ENCODE measurements around the gene BSN. TPM values are rescaled to one million over a fixed set of nuclear protein-coding genes. Genes with fewer than 3 reads are reported as not detected.
"Not testable (repeated sequence)": the region's sequence is repeated elsewhere in the genome, so short reads cannot be mapped to it uniquely, and the experiment has no call there.

BSN gene
- total RNA-seq, 2 experiments from 2014 or later, result 0.12 to 0.20 TPM

DNA sequence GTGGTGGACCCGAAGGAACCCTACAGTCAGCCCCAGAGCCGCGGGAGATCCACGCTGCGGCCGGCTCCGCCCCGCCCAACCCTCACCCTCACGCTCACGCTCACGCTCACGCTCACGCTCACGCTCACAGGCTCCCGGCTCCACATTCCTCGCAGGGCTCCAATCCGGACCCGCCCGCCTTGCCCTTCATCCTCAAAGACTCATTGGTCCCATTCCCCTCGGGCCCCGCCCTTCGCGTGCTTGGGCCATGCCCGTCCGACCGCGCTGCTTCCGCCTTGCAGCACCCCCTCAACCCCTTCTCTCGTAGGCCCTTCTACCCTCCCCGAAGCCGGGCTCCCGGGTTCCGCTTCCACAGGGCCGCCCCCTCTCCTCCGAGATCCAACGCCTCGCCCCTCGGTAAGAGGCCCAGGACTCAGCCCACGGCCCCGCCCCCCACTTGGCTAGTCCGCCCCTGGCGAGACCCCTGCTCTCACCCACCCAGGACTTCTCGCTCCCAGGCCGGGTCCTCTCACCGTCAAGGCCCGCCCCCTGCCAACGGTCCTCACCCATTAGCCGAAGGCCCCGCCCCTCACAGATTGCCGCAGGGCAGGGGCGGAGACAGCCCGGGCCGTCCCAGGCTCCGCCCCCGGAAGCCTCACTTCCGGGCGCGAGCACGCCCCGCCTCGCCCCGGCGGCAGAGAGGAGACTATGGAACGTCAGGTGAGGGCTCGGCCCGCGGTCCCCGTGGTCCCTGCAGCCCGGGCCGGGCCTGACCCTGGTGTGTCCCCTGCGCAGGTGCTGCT lies 119.6 kb downstream of the BSN start, which contains the start of gene APEH:
TSS of gene APEH (plus strand) at position 637 of the 782 bp plus-strand sequence. CDS start at position 688, 51 bp downstream.
- DNase-seq, result peak; percentile 99
- H3K27me3 Mint-ChIP-seq (ENCODE audit: low read depth), result no peaks in the 10 kb centered on the region
- CTCF ChIA-PET, result interaction anchor here (0.7 to 5.4 kb wide), 4 partner anchors 88 to 439 kb away, joined by 3 to 171 read pairs (median 4); partner anchors contain the start of gene BSN
- H3K27ac Mint-ChIP-seq, result peak within 1 kb of the TSS; percentile 96
- H3K4me3 Mint-ChIP-seq, result peak within 1 kb of the TSS; percentile 94
- H3K36me3 Mint-ChIP-seq (ENCODE audit: low read depth), result peaks cover 14% of the 10 kb centered on the region
- intact Hi-C loops (cut with micrococcal nuclease), result loop anchor here (1.0 to 10.0 kb wide), 10 partner anchors 15 to 652 kb away; partner anchors contain the start of genes DAG1, IP6K1, MST1 and NDUFAF3
- peaks cover 36% of the 10 kb centered on the region for H3K4me1 Mint-ChIP-seq (ENCODE audit: low read depth)
- no peaks in the 10 kb centered on the region for H3K9me3 Mint-ChIP-seq

DNA sequence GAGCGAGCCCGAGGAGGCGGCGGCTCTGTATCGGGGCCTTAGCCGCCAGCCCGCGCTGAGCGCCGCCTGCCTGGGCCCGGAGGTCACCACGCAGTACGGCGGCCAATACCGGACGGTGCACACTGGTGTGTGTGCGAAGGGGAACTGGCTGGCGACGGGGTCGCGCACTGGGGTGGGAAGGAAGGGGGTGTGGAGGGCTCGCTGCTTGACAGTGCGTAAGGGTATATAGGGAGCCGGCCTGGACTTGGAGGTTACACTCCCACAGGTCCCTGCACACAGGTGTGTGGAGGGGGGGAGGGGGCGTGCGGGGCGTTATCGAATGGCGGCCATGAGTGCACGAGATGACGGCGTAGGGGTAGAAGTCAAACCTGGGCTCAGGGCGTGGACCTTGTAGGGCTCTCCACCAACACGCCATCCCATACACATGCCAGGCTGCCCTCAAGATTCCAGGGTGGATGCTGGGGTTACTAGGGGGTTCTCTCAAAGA lies 120.3 kb downstream of the BSN start:
- CTCF ChIA-PET, result interaction anchor here (1.3 kb wide), 1 partner anchor 135 kb away, joined by 5 read pairs; no protein-coding TSS in a partner anchor
- Mint-ChIP-seq H3K9me3 (no peaks in the 10 kb centered on the region), H3K27ac (peak overlapping the region; percentile 36), H3K4me1 (ENCODE audit: low read depth) (peaks cover 36% of the 10 kb centered on the region), H3K36me3 (ENCODE audit: low read depth) (peaks cover 14% of the 10 kb centered on the region), H3K27me3 (ENCODE audit: low read depth) (no peaks in the 10 kb centered on the region), H3K4me3 (peak overlapping the region; percentile 94)
- peak; percentile 21 for DNase-seq
- intact Hi-C loops (cut with micrococcal nuclease), result loop anchor here (1.0 to 10.0 kb wide), 10 partner anchors 15 to 652 kb away; partner anchors contain the start of genes DAG1, IP6K1, MST1 and NDUFAF3

DNA sequence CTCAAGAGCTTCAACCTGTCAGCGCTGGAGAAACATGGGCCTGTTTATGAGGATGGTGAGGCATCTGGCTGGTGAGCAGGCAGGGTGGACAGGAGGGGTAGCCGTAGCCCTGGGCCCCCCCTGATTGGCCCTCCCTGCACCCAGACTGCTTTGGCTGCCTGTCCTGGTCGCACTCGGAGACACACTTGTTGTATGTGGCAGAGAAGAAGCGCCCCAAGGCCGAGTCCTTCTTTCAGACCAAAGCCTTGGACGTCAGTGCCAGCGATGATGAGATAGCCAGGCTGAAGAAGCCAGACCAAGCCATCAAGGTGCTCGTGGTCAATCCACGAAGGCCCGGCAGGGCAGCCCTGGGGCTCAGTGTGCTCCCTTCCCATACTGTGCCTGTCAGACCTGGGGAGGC lies 121.6 kb downstream of the BSN start:
- H3K27me3 Mint-ChIP-seq (ENCODE audit: low read depth), result no peaks in the 10 kb centered on the region
- no peak for DNase-seq
- H3K9me3 Mint-ChIP-seq, result no peaks in the 10 kb centered on the region
- peaks cover 19% of the 10 kb centered on the region for H3K36me3 Mint-ChIP-seq (ENCODE audit: low read depth)
- CTCF ChIA-PET, result interaction anchor here (1.3 kb wide), 1 partner anchor 136 kb away, joined by 5 read pairs; no protein-coding TSS in a partner anchor
- intact Hi-C loops (cut with micrococcal nuclease), result loop anchor here (2.0 to 10.0 kb wide), 2 partner anchors 49 to 381 kb away; no protein-coding TSS in a partner anchor
- H3K27ac Mint-ChIP-seq, result no peak overlapping the region
- peaks cover 39% of the 10 kb centered on the region for H3K4me1 Mint-ChIP-seq (ENCODE audit: low read depth)
- peak overlapping the region; percentile 39 for H3K4me3 Mint-ChIP-seq

DNA sequence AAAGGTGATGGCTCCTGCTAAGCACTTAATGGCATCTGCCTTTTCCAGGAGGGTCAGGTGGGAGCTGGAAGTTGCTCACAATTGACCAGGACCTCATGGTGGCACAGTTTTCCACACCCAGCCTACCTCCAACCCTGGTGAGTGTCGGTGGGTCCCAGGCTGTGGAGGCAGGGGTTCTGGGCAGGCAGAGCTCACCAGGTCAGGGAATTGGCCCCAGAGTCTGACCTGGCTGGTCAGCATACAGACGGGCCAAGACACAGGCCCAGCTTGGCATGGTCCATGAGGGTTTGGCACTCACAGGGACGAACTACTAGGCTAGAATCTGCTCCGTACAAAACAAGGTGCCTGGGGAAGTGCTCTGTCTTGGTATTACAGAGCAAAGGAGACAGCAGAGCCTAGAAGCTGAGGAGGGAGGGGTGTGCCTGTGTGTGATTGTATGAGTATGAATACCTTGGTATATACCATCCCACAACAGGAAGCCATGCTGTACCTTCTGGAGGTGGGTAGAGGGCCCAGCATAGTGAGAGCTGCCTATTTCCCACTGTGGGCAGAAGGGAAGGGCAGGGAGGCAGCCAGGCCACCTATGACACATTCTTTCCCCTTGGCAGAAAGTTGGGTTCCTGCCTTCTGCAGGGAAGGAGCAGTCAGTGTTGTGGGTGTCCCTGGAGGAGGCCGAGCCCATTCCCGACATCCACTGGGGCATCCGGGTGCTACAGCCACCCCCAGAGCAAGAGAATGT lies 126.4 kb downstream of the BSN start:
- H3K9me3 Mint-ChIP-seq, result no peaks in the 10 kb centered on the region
- H3K27ac Mint-ChIP-seq, result no peak overlapping the region
- H3K4me3 Mint-ChIP-seq, result no peak overlapping the region
- intact Hi-C loops (cut with micrococcal nuclease), result no loop called here
- CTCF ChIA-PET, result interaction anchor here (1.1 kb wide), 1 partner anchor 20 kb away, joined by 3 read pairs; no protein-coding TSS in a partner anchor
- peaks cover 20% of the 10 kb centered on the region for H3K36me3 Mint-ChIP-seq (ENCODE audit: low read depth)
- DNase-seq, result no peak
- H3K27me3 Mint-ChIP-seq (ENCODE audit: low read depth), result peaks cover 2% of the 10 kb centered on the region
- peaks cover 17% of the 10 kb centered on the region for H3K4me1 Mint-ChIP-seq (ENCODE audit: low read depth)

DNA sequence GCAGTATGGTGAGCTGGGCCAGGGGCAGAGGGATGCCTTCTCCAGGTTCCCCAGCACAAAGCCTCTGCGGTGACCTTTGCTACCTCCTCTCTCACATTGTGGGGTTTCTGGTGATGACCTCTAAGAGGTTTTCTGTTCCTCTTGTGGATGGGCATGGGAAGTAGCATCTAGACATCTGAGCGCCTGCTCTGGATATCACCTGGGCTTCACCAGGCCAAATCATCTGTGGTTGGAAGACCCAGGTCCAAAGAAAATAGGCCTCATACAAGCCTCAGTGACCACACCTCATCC lies 126.9 kb downstream of the BSN start:
- Mint-ChIP-seq H3K36me3 (ENCODE audit: low read depth) (peaks cover 17% of the 10 kb centered on the region), H3K4me3 (no peak overlapping the region), H3K9me3 (no peaks in the 10 kb centered on the region), H3K4me1 (ENCODE audit: low read depth) (peaks cover 12% of the 10 kb centered on the region), H3K27ac (no peak overlapping the region), H3K27me3 (ENCODE audit: low read depth) (peaks cover 2% of the 10 kb centered on the region)
- CTCF ChIA-PET, result no interaction called here
- DNase-seq, result no peak
- intact Hi-C loops (cut with micrococcal nuclease), result no loop called here

DNA sequence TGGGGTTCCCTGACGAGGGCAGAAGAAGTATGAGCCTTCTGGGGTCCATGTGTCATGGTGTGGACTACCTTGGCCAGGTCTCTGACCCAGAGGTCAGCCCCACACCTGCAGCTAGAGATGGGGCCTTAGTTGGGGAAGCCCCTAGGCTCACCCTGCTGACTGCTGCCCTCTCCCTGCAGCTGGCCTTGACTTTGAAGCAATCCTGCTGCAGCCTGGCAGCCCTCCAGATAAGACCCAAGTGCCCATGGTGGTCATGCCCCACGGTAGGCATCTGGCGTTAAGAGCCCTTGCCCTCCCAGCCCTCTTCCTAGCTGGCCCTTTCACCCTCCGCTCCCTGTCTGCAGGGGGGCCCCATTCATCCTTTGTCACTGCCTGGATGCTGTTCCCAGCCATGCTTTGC lies 127.3 kb downstream of the BSN start:
- peaks cover 15% of the 10 kb centered on the region for H3K36me3 Mint-ChIP-seq (ENCODE audit: low read depth)
- DNase-seq, result no peak
- no peak overlapping the region for H3K27ac Mint-ChIP-seq
- intact Hi-C loops (cut with micrococcal nuclease), result no loop called here
- H3K9me3 Mint-ChIP-seq, result no peaks in the 10 kb centered on the region
- no peak overlapping the region for H3K4me3 Mint-ChIP-seq
- peaks cover 2% of the 10 kb centered on the region for H3K27me3 Mint-ChIP-seq (ENCODE audit: low read depth)
- peaks cover 10% of the 10 kb centered on the region for H3K4me1 Mint-ChIP-seq (ENCODE audit: low read depth)
- CTCF ChIA-PET, result no interaction called here

DNA sequence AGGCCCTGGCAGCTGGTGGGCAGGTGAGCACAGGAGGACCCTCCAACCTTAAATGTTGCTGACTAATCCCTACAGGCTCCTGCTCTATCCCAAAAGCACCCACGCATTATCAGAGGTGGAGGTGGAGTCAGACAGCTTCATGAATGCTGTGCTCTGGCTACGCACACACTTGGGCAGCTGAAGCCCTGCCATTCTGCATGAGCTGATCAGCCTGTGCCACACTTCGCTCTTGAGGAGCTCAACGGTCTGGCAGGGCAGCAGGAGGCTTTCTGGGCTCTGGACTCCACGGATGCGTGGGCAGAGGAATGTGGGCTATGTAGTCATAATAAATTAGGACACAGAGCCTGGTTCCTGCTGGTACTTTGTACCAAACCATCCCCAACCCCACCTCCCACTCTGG lies 128.9 kb downstream of the BSN start:
- Mint-ChIP-seq H3K36me3 (ENCODE audit: low read depth) (peaks cover 10% of the 10 kb centered on the region), H3K4me3 (no peak overlapping the region)
- intact Hi-C loops (cut with micrococcal nuclease), result no loop called here

DNA sequence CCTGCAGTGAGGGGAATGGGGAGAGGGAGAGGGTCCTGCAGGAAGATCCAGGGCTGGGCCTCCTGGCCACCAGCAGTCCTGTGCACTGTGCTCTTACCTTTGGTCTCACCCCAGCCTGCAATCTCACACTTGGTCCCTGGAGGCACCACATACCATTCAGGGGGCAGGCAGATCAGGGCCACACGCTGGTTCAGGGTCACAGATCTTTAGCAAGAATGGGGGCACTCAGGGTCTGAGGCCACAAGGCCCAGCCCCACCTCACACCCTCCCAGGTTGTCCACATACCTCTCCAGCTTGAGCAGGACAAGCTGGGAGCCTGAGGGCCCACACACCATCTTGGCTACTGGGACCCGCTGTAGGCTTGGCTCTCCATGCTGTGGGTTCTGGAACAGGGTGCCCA lies 130.2 kb downstream of the BSN start:
- H3K4me3 Mint-ChIP-seq; DNase-seq; CTCF ChIA-PET; H3K36me3 Mint-ChIP-seq (ENCODE audit: low read depth); H3K27me3 Mint-ChIP-seq (ENCODE audit: low read depth); H3K9me3 Mint-ChIP-seq; intact Hi-C loops (cut with micrococcal nuclease); H3K27ac Mint-ChIP-seq: not testable (repeated sequence)
- peaks cover 15% of the 10 kb centered on the region for H3K4me1 Mint-ChIP-seq (ENCODE audit: low read depth)

More for the DNA sequence above, 128.9 kb downstream of the BSN start:
- H3K9me3 Mint-ChIP-seq, result no peaks in the 10 kb centered on the region
- peaks cover 4% of the 10 kb centered on the region for H3K27me3 Mint-ChIP-seq (ENCODE audit: low read depth)
- H3K27ac Mint-ChIP-seq, result no peak overlapping the region
- CTCF ChIA-PET, result no interaction called here
- peaks cover 9% of the 10 kb centered on the region for H3K4me1 Mint-ChIP-seq (ENCODE audit: low read depth)
- no peak for DNase-seq

DNA sequence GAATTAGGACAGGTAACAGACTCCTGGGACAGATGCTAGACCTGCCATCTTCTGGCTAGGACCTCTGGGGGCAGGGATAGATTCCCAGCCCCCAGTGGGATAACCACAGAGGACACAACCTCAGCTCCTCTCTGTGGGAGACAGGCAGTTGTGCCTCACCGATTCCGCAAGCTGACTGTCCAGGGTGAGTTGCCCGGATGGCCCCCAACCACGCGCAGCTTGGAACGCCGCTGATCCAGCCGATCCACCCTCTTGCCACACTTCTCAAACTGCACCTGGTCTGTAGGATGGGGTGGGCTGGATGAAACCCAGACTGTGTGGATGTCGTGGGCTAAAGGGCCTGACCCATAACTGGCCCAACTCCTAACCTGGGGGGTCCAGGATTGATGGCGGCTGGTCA lies 130.8 kb downstream of the BSN start:
- H3K27ac Mint-ChIP-seq; DNase-seq; H3K4me3 Mint-ChIP-seq; H3K27me3 Mint-ChIP-seq (ENCODE audit: low read depth); CTCF ChIA-PET; H3K36me3 Mint-ChIP-seq (ENCODE audit: low read depth); H3K9me3 Mint-ChIP-seq: not testable (repeated sequence)
- intact Hi-C loops (cut with micrococcal nuclease), result loop anchor here (5.0 kb wide), 1 partner anchor 37 kb away; the partner anchor contains the start of gene GMPPB
- peaks cover 16% of the 10 kb centered on the region for H3K4me1 Mint-ChIP-seq (ENCODE audit: low read depth)

DNA sequence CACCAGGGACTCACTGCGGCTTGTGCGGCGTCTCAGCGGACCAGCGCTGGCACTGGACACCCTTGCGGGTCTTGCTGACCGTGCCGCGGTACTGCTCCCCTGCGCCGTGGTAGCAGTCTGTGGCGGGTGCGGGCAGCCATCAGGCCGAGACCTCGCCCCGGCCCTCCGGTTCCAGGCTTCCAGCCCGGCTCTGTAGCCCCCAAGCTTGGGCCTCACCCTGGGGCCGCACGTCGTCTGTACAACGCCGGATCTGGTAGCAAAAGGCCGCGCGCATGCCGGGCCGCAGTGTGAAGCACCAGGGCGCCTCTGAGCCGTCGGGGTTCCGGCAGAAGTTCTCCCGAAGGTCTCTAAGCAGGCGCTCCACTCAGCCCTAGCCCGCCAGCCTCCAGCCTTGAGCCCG lies 131.6 kb downstream of the BSN start:
- DNase-seq; H3K4me3 Mint-ChIP-seq; H3K27ac Mint-ChIP-seq; H3K9me3 Mint-ChIP-seq; H3K36me3 Mint-ChIP-seq (ENCODE audit: low read depth); H3K27me3 Mint-ChIP-seq (ENCODE audit: low read depth); CTCF ChIA-PET: not testable (repeated sequence)
- intact Hi-C loops (cut with micrococcal nuclease), result loop anchor here (5.0 kb wide), 1 partner anchor 36 kb away; the partner anchor contains the start of gene GMPPB
- peaks cover 23% of the 10 kb centered on the region for H3K4me1 Mint-ChIP-seq (ENCODE audit: low read depth)

DNA sequence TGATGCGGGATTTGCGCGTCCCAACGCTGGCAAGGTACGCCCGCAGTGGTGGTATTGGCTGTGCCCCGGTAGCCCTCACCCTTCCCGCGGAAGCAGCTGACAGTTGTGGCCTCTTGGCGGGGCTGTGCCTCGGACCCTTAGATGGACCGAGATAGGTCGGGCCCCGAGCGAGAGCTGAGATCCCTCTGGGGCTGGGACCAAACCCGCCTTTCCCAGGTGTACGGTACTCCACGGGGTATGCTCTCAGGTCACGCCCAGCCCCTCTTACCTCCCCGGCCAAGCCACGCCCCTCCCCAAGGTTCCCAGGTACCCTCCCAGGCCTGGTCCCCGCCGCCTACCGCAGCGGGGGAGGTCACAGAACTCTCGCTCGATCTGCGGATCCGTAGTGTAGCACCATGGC lies 132.1 kb downstream of the BSN start:
- Mint-ChIP-seq H3K4me3 (peak overlapping the region; percentile 41), H3K4me1 (ENCODE audit: low read depth) (peaks cover 28% of the 10 kb centered on the region)
- peak; percentile 22 for DNase-seq
- H3K27me3 Mint-ChIP-seq (ENCODE audit: low read depth); H3K36me3 Mint-ChIP-seq (ENCODE audit: low read depth); H3K27ac Mint-ChIP-seq; H3K9me3 Mint-ChIP-seq; CTCF ChIA-PET: not testable (repeated sequence)
- intact Hi-C loops (cut with micrococcal nuclease), result loop anchor here (5.0 kb wide), 1 partner anchor 36 kb away; the partner anchor contains the start of gene GMPPB

DNA sequence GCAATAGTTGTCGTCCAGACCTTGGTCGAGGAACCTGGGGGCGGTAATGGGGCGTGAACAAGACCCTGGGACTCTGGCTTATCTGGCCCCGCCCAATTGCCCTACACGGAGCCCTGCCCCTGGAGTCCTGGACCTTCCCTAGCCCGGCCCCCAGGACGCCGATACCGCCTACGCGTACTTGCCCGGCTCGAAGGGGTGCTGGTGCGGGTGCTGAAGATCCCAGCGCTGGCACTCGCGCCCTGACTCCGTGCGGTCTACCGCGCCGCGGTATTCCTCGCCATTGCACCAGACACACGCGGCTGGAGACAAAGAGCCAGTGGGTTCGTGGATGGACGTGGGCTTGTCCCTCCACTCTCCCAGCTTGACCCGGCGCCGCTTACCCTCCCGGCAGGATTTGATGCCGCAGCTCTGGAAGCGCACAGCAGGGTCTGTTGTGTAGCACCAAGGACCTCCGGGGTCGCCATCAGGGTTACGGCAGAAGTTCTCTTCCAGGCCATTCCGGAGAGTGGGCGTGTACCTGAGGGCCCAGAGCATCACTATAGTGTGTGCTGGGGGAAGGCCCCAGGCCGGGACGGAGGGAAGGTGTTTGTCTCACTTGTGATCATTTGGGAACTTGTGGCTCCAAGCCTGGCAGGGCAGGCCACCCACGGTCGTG lies 132.6 kb downstream of the BSN start:
- H3K9me3 Mint-ChIP-seq; H3K27ac Mint-ChIP-seq; H3K36me3 Mint-ChIP-seq (ENCODE audit: low read depth); H3K27me3 Mint-ChIP-seq (ENCODE audit: low read depth); CTCF ChIA-PET: not testable (repeated sequence)
- peak overlapping the region; percentile 21 for H3K4me3 Mint-ChIP-seq
- H3K4me1 Mint-ChIP-seq (ENCODE audit: low read depth), result peaks cover 28% of the 10 kb centered on the region
- peak; percentile 27 for DNase-seq
- intact Hi-C loops (cut with micrococcal nuclease), result loop anchor here (5.0 kb wide), 1 partner anchor 35 kb away; the partner anchor contains the start of gene GMPPB

All from activated naive CD4-positive, alpha-beta T cell treated with anti-CD3 and anti-CD28 coated beads for 36 hours (primary cell).